ENCODE measurements around the gene GNA15.

The GNA15 gene

GRCh38 chr19:3114018-3114726, 21.7 kb upstream of the GNA15 start:
- TF ChIP-seq CTCF (IDR thresholded peaks at IDR 0.05): no peak
- peaks cover 24 to 91% (median 66%) of the 10 kb centered on the region in 3 donors for H3K36me3 ChIP-seq
- no peak for DNase-seq

GRCh38 chr19:3114811-3115210, 21.0 kb upstream of the GNA15 start:
- TF ChIP-seq CTCF (IDR thresholded peaks at IDR 0.05): no peak
- Histone ChIP-seq H3K27ac (no peak overlapping the region), H3K4me3 (no peak overlapping the region), H3K27me3 (no peaks in the 10 kb centered on the region), H3K9me3 (no peaks in the 10 kb centered on the region), H3K36me3 (peaks cover 24 to 94% (median 72%) of the 10 kb centered on the region in 3 donors), H3K4me1 (peaks cover 0 to 9% (median 4%) of the 10 kb centered on the region in 4 donors)
- intact Hi-C loops (cut with DNase I; ENCODE audit: low total_unique reads): loop anchor here (5.0 kb wide), 2 partner anchors 43 to 158 kb away; no protein-coding TSS in a partner anchor
- no peak for DNase-seq

More at GRCh38 chr19:3114018-3114726, 21.7 kb upstream of the GNA15 start:
- Histone ChIP-seq H3K27ac (no peak overlapping the region), H3K4me3 (no peak overlapping the region), H3K27me3 (no peaks in the 10 kb centered on the region), H3K9me3 (no peaks in the 10 kb centered on the region), H3K4me1 (peaks cover 0 to 9% (median 4%) of the 10 kb centered on the region in 4 donors)
- intact Hi-C loops (cut with DNase I; ENCODE audit: low total_unique reads): loop anchor here (5.0 kb wide), 1 partner anchor 42 kb away; no protein-coding TSS in a partner anchor

GRCh38 chr19:3115411-3115810, 20.4 kb upstream of the GNA15 start:
- no peaks in the 10 kb centered on the region for H3K9me3 ChIP-seq
- H3K4me3 ChIP-seq: no peak overlapping the region
- intact Hi-C loops (cut with DNase I; ENCODE audit: low total_unique reads): loop anchor here (5.0 kb wide), 1 partner anchor 158 kb away; no protein-coding TSS in a partner anchor
- no peak for DNase-seq
- no peak for TF ChIP-seq CTCF (IDR thresholded peaks at IDR 0.05)
- H3K27ac ChIP-seq: no peak overlapping the region
- H3K36me3 ChIP-seq: peaks cover 24 to 94% (median 73%) of the 10 kb centered on the region in 3 donors
- peaks cover 0 to 9% (median 4%) of the 10 kb centered on the region in 4 donors for H3K4me1 ChIP-seq
- no peaks in the 10 kb centered on the region for H3K27me3 ChIP-seq

GRCh38 chr19:3115916-3116602, 19.8 kb upstream of the GNA15 start:
- Histone ChIP-seq H3K36me3 (peaks cover 24 to 94% (median 75%) of the 10 kb centered on the region in 3 donors), H3K4me1 (peaks cover 0 to 9% (median 4%) of the 10 kb centered on the region in 4 donors), H3K4me3 (no peak overlapping the region), H3K27ac (no peak overlapping the region), H3K27me3 (no peaks in the 10 kb centered on the region), H3K9me3 (no peaks in the 10 kb centered on the region)
- intact Hi-C loops (cut with DNase I; ENCODE audit: low total_unique reads): loop anchor here (5.0 kb wide), 1 partner anchor 159 kb away; no protein-coding TSS in a partner anchor
- no peak for DNase-seq
- TF ChIP-seq CTCF (IDR thresholded peaks at IDR 0.05): no peak

GRCh38 chr19:3116621-3117020, 19.2 kb upstream of the GNA15 start:
- H3K27me3 ChIP-seq: no peaks in the 10 kb centered on the region
- H3K4me3 ChIP-seq: no peak overlapping the region
- peaks cover 24 to 94% (median 75%) of the 10 kb centered on the region in 3 donors for H3K36me3 ChIP-seq
- H3K9me3 ChIP-seq: no peaks in the 10 kb centered on the region
- H3K27ac ChIP-seq: no peak overlapping the region
- peaks cover 0 to 9% (median 4%) of the 10 kb centered on the region in 4 donors for H3K4me1 ChIP-seq
- TF ChIP-seq CTCF (IDR thresholded peaks at IDR 0.05): no peak
- intact Hi-C loops (cut with DNase I; ENCODE audit: low total_unique reads): loop anchor here (5.0 kb wide), 1 partner anchor 159 kb away; no protein-coding TSS in a partner anchor
- DNase-seq: no peak

Measured in tibial artery (tissue), 4 donors.